Colonic mucosa (tissue), 4 donors: ENCODE measurements around the gene MGMT. TPM values are rescaled to one million over a fixed set of nuclear protein-coding genes. Genes with fewer than 3 reads are reported as not detected.

Source experiments
- DNase-seq: peaks from one replicate; pipeline ENCODE4 v3.0.0-alpha.2; 2020
- H3K27ac ChIP-seq: fragments of 200-600 bp; one replicate; pipeline ENCODE4 v1.8.0; 2021
- H3K27me3 ChIP-seq: fragments of 200-600 bp; one replicate; pipeline ENCODE4 v1.8.0; 2021
- H3K36me3 ChIP-seq: fragments of 200-600 bp; one replicate; pipeline ENCODE4 v1.8.0; 2021
- H3K4me1 ChIP-seq: fragments of 200-600 bp; one replicate; pipeline ENCODE4 v1.8.0; 2021; ENCODE audit warnings: mild to moderate bottlenecking
- H3K4me3 ChIP-seq: fragments of 200-600 bp; one replicate; pipeline ENCODE4 v1.8.0; 2021
- H3K9ac ChIP-seq, 2 donors: one replicate each; pipeline ENCODE4 v1.7.0; 2013; ENCODE audit warnings: control low read depth in 2 of 2, low read depth in 2 of 2, low read length in 2 of 2
- H3K9me3 ChIP-seq: fragments of 200-600 bp; one replicate; pipeline ENCODE4 v1.8.0; 2021
- CTCF ChIP-seq: fragments of 200-600 bp; IDR thresholded peaks from one replicate; pipeline ENCODE4 v1.8.0; 2022; ENCODE audit warnings: antibody characterized with exemption, mild to moderate bottlenecking
- intact Hi-C: fragments of 100-400 bp; cut with DNase I; formaldehyde crosslinking; loops from one replicate; pipeline ENCODE4 v1.14.1; 2022
- total RNA-seq, 2 donors: library from RNA; stranded (reverse); fragmentation: NEBNext Ultra II Directional in 1 of 2; extraction: Animal tissue kit (Norgen Biotek cat#: 25700) in 1 of 2; gene quantifications; one replicate each; pipeline ENCODE4 v1.2.1, GENCODE V29; 2021
- donor health status: healthy.
- donor health status: DM: no; HTN: no; CAD: no.
- donor health status: DM: no; HTN: no; CAD: no.

Gene MGMT
- total RNA-seq, 2 donors from 2014 or later: 17.5 to 18.2 TPM

- no peaks in the 10 kb centered on the region for H3K27me3 ChIP-seq
- no peak overlapping the region for H3K9ac ChIP-seq
- TF ChIP-seq CTCF: no peak
- H3K4me3 ChIP-seq: no peak overlapping the region
- no peak for DNase-seq
- no peaks in the 10 kb centered on the region for H3K9me3 ChIP-seq
- H3K36me3 ChIP-seq: no peaks in the 10 kb centered on the region
- intact Hi-C loops: no loop called here
- no peak overlapping the region for H3K27ac ChIP-seq
- H3K4me1 ChIP-seq: no peaks in the 10 kb centered on the region
These were observed 20.9 kb upstream of the MGMT start for GRCh38 chr10:129446183-129446581.

DNA sequence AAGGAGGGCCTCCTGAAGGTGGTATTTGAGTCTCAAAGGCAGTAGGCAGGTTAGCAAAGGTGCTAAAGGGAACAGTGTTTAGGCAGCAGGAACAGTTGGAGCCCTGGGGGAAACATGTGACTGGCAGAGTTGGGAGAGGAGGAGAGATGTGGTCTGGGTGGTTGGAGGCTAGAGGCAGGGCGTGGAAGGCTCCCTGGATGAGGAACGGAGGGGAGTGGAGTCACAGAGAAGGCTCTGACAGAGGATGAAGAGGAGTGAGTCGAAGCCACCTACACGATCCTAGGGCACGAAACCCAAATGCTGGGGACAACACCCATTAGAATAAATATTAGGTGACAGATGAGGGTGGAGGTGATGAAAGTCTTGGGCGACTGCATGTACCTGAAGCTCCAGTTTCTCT, 19.6 kb upstream of the MGMT start:
- H3K36me3 ChIP-seq: no peaks in the 10 kb centered on the region

DNA sequence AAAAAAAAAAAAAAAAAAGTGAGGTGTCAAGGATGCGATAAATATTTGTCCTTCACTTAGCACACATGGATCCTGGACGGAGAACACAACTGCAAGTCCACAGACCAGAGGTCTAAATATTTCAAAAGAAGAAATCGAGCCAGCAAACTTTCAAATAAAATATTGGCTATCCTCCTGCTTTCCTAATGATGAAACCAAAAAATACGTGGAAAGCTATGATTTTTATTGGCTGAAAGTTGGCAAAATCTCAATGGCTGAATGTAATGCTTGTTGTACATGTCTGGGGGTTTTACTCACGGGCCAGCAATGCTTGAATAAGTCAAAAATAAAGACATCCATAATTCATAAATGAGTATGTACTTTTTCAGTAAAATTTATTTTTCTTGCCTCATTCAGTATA, 19.0 kb upstream of the MGMT start:
- no peak overlapping the region for H3K4me3 ChIP-seq
- H3K9ac ChIP-seq: no peak overlapping the region
- DNase-seq: no peak
- no peak for TF ChIP-seq CTCF
- H3K4me1 ChIP-seq: no peaks in the 10 kb centered on the region
- intact Hi-C loops: no loop called here
- H3K36me3 ChIP-seq: no peaks in the 10 kb centered on the region
- no peak overlapping the region for H3K27ac ChIP-seq
- H3K27me3 ChIP-seq: no peaks in the 10 kb centered on the region
- no peaks in the 10 kb centered on the region for H3K9me3 ChIP-seq

More for the DNA sequence above, 19.6 kb upstream of the MGMT start:
- Histone ChIP-seq H3K4me1 (no peaks in the 10 kb centered on the region), H3K9me3 (no peaks in the 10 kb centered on the region), H3K27me3 (no peaks in the 10 kb centered on the region), H3K27ac (no peak overlapping the region), H3K4me3 (no peak overlapping the region), H3K9ac (no peak overlapping the region)
- no peak for DNase-seq
- TF ChIP-seq CTCF: no peak
- intact Hi-C loops: no loop called here

GRCh38 chr10:129448539-129448938, 18.5 kb upstream of the MGMT start:
- intact Hi-C loops: no loop called here
- Histone ChIP-seq H3K27me3 (no peaks in the 10 kb centered on the region), H3K9me3 (no peaks in the 10 kb centered on the region), H3K4me3 (no peak overlapping the region), H3K36me3 (no peaks in the 10 kb centered on the region), H3K27ac (no peak overlapping the region), H3K4me1 (no peaks in the 10 kb centered on the region), H3K9ac (no peak overlapping the region)
- DNase-seq: no peak
- TF ChIP-seq CTCF: no peak

GRCh38 chr10:129449893-129450292, 17.1 kb upstream of the MGMT start:
- Histone ChIP-seq H3K9ac (no peak overlapping the region), H3K27ac (no peak overlapping the region), H3K4me3 (no peak overlapping the region), H3K4me1 (no peaks in the 10 kb centered on the region), H3K27me3 (no peaks in the 10 kb centered on the region), H3K9me3 (no peaks in the 10 kb centered on the region), H3K36me3 (no peaks in the 10 kb centered on the region)
- TF ChIP-seq CTCF: no peak
- intact Hi-C loops: no loop called here
- no peak for DNase-seq

DNA sequence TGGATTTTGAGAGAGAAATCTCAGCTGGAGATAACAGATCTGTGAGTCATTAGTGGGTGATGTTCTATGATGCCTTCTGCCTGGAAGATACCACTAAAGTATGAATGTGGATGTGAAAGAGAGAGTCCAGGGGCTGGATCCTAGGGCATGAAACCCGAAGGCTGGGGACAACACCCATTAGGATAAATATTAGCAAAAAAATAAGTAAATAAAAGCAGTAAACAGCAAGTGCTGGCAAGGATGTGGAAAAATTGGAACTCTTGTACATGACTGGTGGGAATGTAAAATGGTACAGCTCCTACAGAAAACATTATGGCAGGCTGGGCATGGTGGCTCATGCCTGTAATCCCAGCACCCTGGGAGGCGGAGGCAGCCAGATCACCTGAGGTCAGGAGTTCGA, 16.6 kb upstream of the MGMT start:
- Histone ChIP-seq H3K27me3 (no peaks in the 10 kb centered on the region), H3K4me1 (no peaks in the 10 kb centered on the region), H3K4me3 (no peak overlapping the region), H3K9me3 (no peaks in the 10 kb centered on the region), H3K36me3 (no peaks in the 10 kb centered on the region), H3K27ac (no peak overlapping the region), H3K9ac (no peak overlapping the region)
- TF ChIP-seq CTCF: no peak
- intact Hi-C loops: no loop called here
- no peak for DNase-seq
